Skeletal muscle tissue (tissue), 4 donors: ENCODE results near the gene LRP1B. TPM values are rescaled to one million over a fixed set of nuclear protein-coding genes. Genes with fewer than 3 reads are reported as not detected.

Source experiments
- H3K27ac ChIP-seq: one replicate; pipeline ENCODE4 v1.7.0; 2013; ENCODE audit warnings: mild to moderate bottlenecking, low read depth, low read length, inconsistent platforms
- H3K27me3 ChIP-seq, 3 donors: one replicate each; pipeline ENCODE4 v1.7.0; 2013; ENCODE audit warnings: low read length in 3 of 3; ENCODE audit not compliant: control insufficient read depth in 3 of 3, insufficient read depth in 3 of 3
- H3K36me3 ChIP-seq, 3 donors: one replicate each; pipeline ENCODE4 v1.7.0; 2013; ENCODE audit warnings: low read length in 3 of 3; ENCODE audit not compliant: control insufficient read depth in 3 of 3, insufficient read depth in 3 of 3
- H3K4me1 ChIP-seq, 3 donors: one replicate each; pipeline ENCODE4 v1.7.0; 2013; ENCODE audit warnings: low read length in 3 of 3, mild to moderate bottlenecking in 3 of 3; ENCODE audit not compliant: control insufficient read depth in 3 of 3, insufficient read depth in 3 of 3
- H3K4me3 ChIP-seq, 3 donors: one replicate each; pipeline ENCODE4 v1.7.0; 2013; ENCODE audit warnings: low read length in 3 of 3
- H3K9ac ChIP-seq, 3 donors: one replicate each; pipeline ENCODE4 v1.7.0; 2013; ENCODE audit warnings: low read length in 3 of 3, mild to moderate bottlenecking in 3 of 3, moderate library complexity in 2 of 3, low read depth in 1 of 3
- H3K9me3 ChIP-seq, 3 donors: one replicate each; pipeline ENCODE4 v1.7.0; 2013; ENCODE audit warnings: low read length in 3 of 3; ENCODE audit not compliant: control insufficient read depth in 3 of 3
- total RNA-seq: library from RNA; depleted of rRNA; stranded (reverse); fragments of >200 nt; gene quantifications from one replicate; pipeline ENCODE4 v1.2.3, GENCODE V29; 2014
- donor health status: Osteomylitis.

Gene LRP1B
- total RNA-seq, 1 donor from 2014 or later = 2.6 TPM

- H3K4me3 ChIP-seq = no peak overlapping the region
- no peak overlapping the region for H3K9ac ChIP-seq
- H3K27me3 ChIP-seq = no peaks in the 10 kb centered on the region
- no peaks in the 10 kb centered on the region for H3K9me3 ChIP-seq
- H3K27ac ChIP-seq = no peak overlapping the region
- no peaks in the 10 kb centered on the region for H3K4me1 ChIP-seq
- H3K36me3 ChIP-seq = no peaks in the 10 kb centered on the region
Observed at GRCh38 chr2:141770530-141770929, 360.3 kb downstream of the LRP1B start.

- Histone ChIP-seq H3K9ac (no peak overlapping the region), H3K9me3 (no peaks in the 10 kb centered on the region), H3K27ac (no peak overlapping the region), H3K4me1 (no peaks in the 10 kb centered on the region), H3K4me3 (no peak overlapping the region), H3K36me3 (no peaks in the 10 kb centered on the region), H3K27me3 (no peaks in the 10 kb centered on the region)
Observed at GRCh38 chr2:141767691-141768090, 363.1 kb downstream of the LRP1B start.

GRCh38 chr2:141767051-141767450, 363.8 kb downstream of the LRP1B start:
- no peaks in the 10 kb centered on the region for H3K27me3 ChIP-seq
- H3K4me1 ChIP-seq = no peaks in the 10 kb centered on the region
- H3K4me3 ChIP-seq = no peak overlapping the region
- no peak overlapping the region for H3K27ac ChIP-seq
- no peaks in the 10 kb centered on the region for H3K36me3 ChIP-seq
- H3K9me3 ChIP-seq = no peaks in the 10 kb centered on the region
- no peak overlapping the region for H3K9ac ChIP-seq

DNA sequence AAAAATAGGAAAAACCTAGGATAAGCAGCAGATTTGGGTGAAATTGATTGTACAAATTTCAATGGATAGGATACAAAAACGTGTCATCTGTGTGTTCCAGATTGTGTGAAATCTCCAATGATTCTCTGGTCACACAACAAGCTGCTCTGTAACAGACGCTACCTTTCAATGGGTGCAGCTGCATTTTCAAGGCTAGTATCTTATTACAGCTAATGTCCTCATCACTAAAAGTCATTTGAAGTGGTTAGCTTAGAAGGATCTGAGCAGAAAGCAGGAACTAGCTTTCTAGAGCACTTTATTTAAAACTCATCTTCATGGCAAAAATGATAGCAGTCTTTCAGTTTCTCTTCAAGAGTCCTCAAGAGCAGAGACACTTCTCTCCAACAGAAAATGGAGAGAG, 364.6 kb downstream of the LRP1B start:
- H3K27me3 ChIP-seq = no peaks in the 10 kb centered on the region

DNA sequence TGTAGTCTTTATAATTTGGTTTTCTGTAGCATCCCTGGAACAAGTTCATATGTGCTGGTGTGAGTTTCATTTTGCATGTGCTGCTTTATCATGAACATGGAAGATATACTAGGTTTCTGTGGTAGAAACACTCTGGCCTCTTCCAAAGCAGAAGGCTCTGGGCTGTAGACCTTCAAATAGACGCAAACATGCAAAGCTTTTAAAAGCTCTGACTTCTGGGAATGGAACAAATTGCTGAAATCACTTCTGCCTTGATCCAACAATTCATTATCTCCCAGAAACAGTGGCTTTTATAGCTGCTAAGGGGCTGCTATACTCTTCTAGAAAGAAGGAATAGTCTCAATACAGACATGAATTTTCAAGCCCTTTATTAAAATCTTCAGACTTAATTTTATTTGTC, 382.2 kb downstream of the LRP1B start:
- H3K27ac ChIP-seq = no peak overlapping the region
- no peaks in the 10 kb centered on the region for H3K27me3 ChIP-seq
- H3K9ac ChIP-seq = no peak overlapping the region
- no peaks in the 10 kb centered on the region for H3K9me3 ChIP-seq
- H3K4me3 ChIP-seq = no peak overlapping the region
- no peaks in the 10 kb centered on the region for H3K4me1 ChIP-seq
- H3K36me3 ChIP-seq = no peaks in the 10 kb centered on the region

More for the DNA sequence above, 364.6 kb downstream of the LRP1B start:
- H3K36me3 ChIP-seq = no peaks in the 10 kb centered on the region
- no peaks in the 10 kb centered on the region for H3K4me1 ChIP-seq
- H3K9me3 ChIP-seq = no peaks in the 10 kb centered on the region
- no peak overlapping the region for H3K9ac ChIP-seq
- no peak overlapping the region for H3K27ac ChIP-seq
- H3K4me3 ChIP-seq = no peak overlapping the region

- no peaks in the 10 kb centered on the region for H3K36me3 ChIP-seq
Observed at GRCh38 chr2:141741652-141742051, 389.2 kb downstream of the LRP1B start.

GRCh38 chr2:141737492-141738255, 393.1 kb downstream of the LRP1B start:
- H3K9ac ChIP-seq = no peak overlapping the region
- H3K9me3 ChIP-seq = no peaks in the 10 kb centered on the region
- H3K27ac ChIP-seq = no peak overlapping the region
- H3K4me1 ChIP-seq = no peaks in the 10 kb centered on the region
- no peaks in the 10 kb centered on the region for H3K27me3 ChIP-seq
- no peak overlapping the region for H3K4me3 ChIP-seq
- no peaks in the 10 kb centered on the region for H3K36me3 ChIP-seq

More at GRCh38 chr2:141741652-141742051, 389.2 kb downstream of the LRP1B start:
- no peaks in the 10 kb centered on the region for H3K27me3 ChIP-seq
- no peaks in the 10 kb centered on the region for H3K4me1 ChIP-seq
- no peak overlapping the region for H3K4me3 ChIP-seq
- H3K27ac ChIP-seq = no peak overlapping the region
- H3K9ac ChIP-seq = no peak overlapping the region
- no peaks in the 10 kb centered on the region for H3K9me3 ChIP-seq

DNA sequence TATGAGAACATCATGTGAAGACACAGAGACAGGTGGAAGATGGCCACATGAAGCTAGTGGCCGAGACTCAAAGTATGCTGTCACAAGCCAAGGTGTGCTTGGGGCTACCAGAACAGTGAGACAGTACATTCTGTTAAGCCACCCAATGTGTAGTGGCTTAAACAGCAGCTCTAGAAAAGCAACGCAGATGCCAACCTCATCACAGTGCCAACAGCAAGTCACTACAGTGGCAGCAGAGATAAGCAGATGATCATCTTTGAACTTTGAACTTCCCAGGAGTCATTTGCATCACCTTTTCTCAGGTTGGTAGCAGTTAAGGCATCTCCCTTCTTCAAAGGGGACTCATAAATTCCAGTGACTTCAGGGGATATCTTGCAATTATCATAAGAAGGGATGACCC, 394.4 kb downstream of the LRP1B start:
- Histone ChIP-seq H3K27ac (no peak overlapping the region), H3K4me1 (no peaks in the 10 kb centered on the region), H3K9me3 (no peaks in the 10 kb centered on the region), H3K9ac (no peak overlapping the region), H3K36me3 (no peaks in the 10 kb centered on the region), H3K27me3 (no peaks in the 10 kb centered on the region), H3K4me3 (no peak overlapping the region)

DNA sequence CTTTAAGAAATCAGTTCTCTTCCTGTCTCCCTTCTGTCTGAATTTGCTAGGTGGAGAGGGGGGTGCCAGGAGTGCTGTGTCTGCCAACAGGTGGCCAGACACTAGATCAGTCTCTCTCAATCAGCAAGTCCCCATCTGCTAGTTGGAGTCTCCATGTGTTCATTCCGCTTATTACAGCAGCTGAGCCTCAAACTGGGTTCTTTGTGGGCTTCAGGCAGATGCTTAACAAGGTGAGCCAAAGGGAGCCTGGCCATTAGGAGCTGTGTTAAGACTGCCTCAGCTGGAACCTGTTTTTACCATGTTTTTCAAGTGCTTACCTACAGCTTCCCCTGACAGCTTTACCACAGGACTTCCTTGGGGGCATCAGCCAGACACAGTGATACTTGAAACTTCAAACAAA, 401.9 kb downstream of the LRP1B start:
- Histone ChIP-seq H3K9ac (no peak overlapping the region), H3K4me3 (no peak overlapping the region), H3K4me1 (no peaks in the 10 kb centered on the region), H3K27me3 (no peaks in the 10 kb centered on the region), H3K9me3 (no peaks in the 10 kb centered on the region), H3K27ac (no peak overlapping the region), H3K36me3 (no peaks in the 10 kb centered on the region)

GRCh38 chr2:141728142-141728541, 402.7 kb downstream of the LRP1B start:
- Histone ChIP-seq H3K4me3 (no peak overlapping the region), H3K9ac (no peak overlapping the region), H3K36me3 (no peaks in the 10 kb centered on the region), H3K9me3 (no peaks in the 10 kb centered on the region), H3K4me1 (no peaks in the 10 kb centered on the region), H3K27me3 (no peaks in the 10 kb centered on the region), H3K27ac (no peak overlapping the region)
